ENCODE data around the gene PLRG1. TPM values are rescaled to one million over a fixed set of nuclear protein-coding genes. Genes with fewer than 3 reads are reported as not detected.

PLRG1 gene
- total RNA-seq, 1 donor from 2014 or later, result 81.3 TPM

DNA sequence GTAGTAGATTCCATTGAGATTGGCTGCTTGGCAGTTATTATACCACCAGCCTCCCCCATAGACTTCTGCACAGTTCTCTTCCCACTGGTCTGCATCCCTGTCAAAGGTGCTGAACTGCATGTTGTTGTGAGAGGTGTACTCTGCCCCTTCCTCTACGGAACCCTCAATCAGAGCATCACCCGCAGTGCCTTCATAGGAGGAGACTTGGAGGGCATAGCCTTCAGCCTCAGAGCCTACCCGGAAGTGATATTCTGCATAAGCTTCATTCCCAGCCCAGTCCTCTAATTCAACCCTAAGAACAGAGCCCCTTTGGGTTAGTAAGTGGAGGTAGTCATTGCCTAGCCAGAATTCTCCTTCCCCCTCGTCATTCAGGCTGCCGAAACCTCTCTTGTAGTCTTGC lies 34.1 kb upstream of the PLRG1 start:
- no peak for DNase-seq (ENCODE audit: low read depth)
- no peak overlapping the region for H2AFZ ChIP-seq (ENCODE audit: low read depth, low read length)
- H3K27ac Mint-ChIP-seq (ENCODE audit: unreplicated experiment), result no peak overlapping the region
- H3K27me3 ChIP-seq (ENCODE audit: insufficient read depth, low read length), result no peaks in the 10 kb centered on the region
- H3K4me2 ChIP-seq (ENCODE audit: low read length), result no peak overlapping the region
- no peak overlapping the region for H3K4me3 ChIP-seq (ENCODE audit: insufficient read depth, low read depth, low read length)
- no peaks in the 10 kb centered on the region for H3K27me3 Mint-ChIP-seq (ENCODE audit: low read depth, unreplicated experiment)
- H3K79me2 ChIP-seq (ENCODE audit: insufficient read depth, low read length), result no peaks in the 10 kb centered on the region
- FAIRE-seq, result no peak
- H3K27ac ChIP-seq (ENCODE audit: low read depth, low read length), result no peak overlapping the region
- no peaks in the 10 kb centered on the region for H3K4me1 ChIP-seq (ENCODE audit: insufficient read depth, low read length)
- no peaks in the 10 kb centered on the region for H3K36me3 Mint-ChIP-seq (ENCODE audit: low read depth, unreplicated experiment)
- no peaks in the 10 kb centered on the region for H3K9me3 Mint-ChIP-seq (ENCODE audit: unreplicated experiment)
- no peaks in the 10 kb centered on the region for H3K4me1 Mint-ChIP-seq (ENCODE audit: low read depth, unreplicated experiment)
- H3K4me3 Mint-ChIP-seq (ENCODE audit: unreplicated experiment), result no peak overlapping the region
- no peak overlapping the region for H3K9ac ChIP-seq (ENCODE audit: low read length)
- H3K36me3 ChIP-seq (ENCODE audit: insufficient read depth, low read length), result no peaks in the 10 kb centered on the region
- no peaks in the 10 kb centered on the region for H4K20me1 ChIP-seq (ENCODE audit: insufficient read depth, low read length)
- no peak for TF ChIP-seq EZH2 (IDR thresholded peaks at IDR 0.05; ENCODE audit: insufficient read depth, low read length)
- TF ChIP-seq, protein P1, sequence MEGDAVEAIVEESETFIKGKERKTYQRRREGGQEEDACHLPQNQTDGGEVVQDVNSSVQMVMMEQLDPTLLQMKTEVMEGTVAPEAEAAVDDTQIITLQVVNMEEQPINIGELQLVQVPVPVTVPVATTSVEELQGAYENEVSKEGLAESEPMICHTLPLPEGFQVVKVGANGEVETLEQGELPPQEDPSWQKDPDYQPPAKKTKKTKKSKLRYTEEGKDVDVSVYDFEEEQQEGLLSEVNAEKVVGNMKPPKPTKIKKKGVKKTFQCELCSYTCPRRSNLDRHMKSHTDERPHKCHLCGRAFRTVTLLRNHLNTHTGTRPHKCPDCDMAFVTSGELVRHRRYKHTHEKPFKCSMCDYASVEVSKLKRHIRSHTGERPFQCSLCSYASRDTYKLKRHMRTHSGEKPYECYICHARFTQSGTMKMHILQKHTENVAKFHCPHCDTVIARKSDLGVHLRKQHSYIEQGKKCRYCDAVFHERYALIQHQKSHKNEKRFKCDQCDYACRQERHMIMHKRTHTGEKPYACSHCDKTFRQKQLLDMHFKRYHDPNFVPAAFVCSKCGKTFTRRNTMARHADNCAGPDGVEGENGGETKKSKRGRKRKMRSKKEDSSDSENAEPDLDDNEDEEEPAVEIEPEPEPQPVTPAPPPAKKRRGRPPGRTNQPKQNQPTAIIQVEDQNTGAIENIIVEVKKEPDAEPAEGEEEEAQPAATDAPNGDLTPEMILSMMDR (IDR thresholded peaks at IDR 0.05; ENCODE audit: insufficient read depth, low read depth, low read length), result no peak
- no peaks in the 10 kb centered on the region for H3K9me3 ChIP-seq (ENCODE audit: insufficient read depth, low read depth, low read length)

DNA sequence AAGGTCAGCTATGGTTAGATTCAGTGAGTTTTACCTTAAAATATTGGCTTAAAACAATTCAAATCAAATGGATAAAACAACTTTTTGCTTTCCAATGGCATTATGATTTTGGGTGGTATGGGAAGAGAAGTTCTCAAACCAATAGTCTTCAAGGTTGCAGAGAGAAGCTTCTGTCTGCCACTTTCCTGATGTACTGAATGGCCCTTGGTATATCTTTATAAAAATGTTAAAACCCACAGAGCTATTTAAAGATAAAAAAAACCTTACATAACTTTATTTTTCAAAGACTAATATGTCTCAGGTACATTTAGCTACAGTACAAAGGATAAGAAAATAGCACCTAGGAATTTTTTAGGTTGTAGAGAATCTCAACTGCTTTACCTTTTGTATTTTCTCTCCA lies 33.5 kb upstream of the PLRG1 start:
- H3K4me1 ChIP-seq (ENCODE audit: insufficient read depth, low read length), result no peaks in the 10 kb centered on the region

DNA sequence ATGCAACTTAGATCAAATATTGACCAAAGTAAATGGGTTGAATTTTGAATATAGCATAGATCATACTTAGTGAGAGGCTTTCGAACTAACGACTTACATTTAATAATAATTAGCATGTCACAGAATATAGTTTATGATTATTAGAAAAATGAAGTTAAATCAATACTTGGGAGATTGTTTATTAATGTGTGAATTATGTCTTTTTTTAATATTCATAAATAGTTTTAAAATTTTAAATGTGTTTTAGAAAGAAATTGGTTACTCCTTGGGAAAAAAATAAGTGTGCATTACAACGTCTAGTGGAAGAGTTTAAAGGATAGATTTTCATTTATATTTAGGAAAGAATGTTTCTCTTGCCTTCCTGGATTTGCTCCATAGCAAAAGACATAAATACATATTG lies 33.0 kb upstream of the PLRG1 start:
- Mint-ChIP-seq H3K27ac (ENCODE audit: unreplicated experiment) (no peak overlapping the region), H3K4me3 (ENCODE audit: unreplicated experiment) (no peak overlapping the region), H3K4me1 (ENCODE audit: low read depth, unreplicated experiment) (no peaks in the 10 kb centered on the region), H3K36me3 (ENCODE audit: low read depth, unreplicated experiment) (no peaks in the 10 kb centered on the region), H3K27me3 (ENCODE audit: low read depth, unreplicated experiment) (no peaks in the 10 kb centered on the region), H3K9me3 (ENCODE audit: unreplicated experiment) (no peaks in the 10 kb centered on the region)
- Histone ChIP-seq H3K4me3 (ENCODE audit: insufficient read depth, low read depth, low read length) (no peak overlapping the region), H3K36me3 (ENCODE audit: insufficient read depth, low read length) (no peaks in the 10 kb centered on the region), H3K4me2 (ENCODE audit: low read length) (no peak overlapping the region), H4K20me1 (ENCODE audit: insufficient read depth, low read length) (no peaks in the 10 kb centered on the region), H3K27ac (ENCODE audit: low read depth, low read length) (no peak overlapping the region), H3K9me3 (ENCODE audit: insufficient read depth, low read depth, low read length) (no peaks in the 10 kb centered on the region), H3K79me2 (ENCODE audit: insufficient read depth, low read length) (no peaks in the 10 kb centered on the region), H3K4me1 (ENCODE audit: insufficient read depth, low read length) (no peaks in the 10 kb centered on the region), H3K27me3 (ENCODE audit: insufficient read depth, low read length) (no peaks in the 10 kb centered on the region), H3K9ac (ENCODE audit: low read length) (no peak overlapping the region), H2AFZ (ENCODE audit: low read depth, low read length) (no peak overlapping the region)
- DNase-seq (ENCODE audit: low read depth) (no peak), FAIRE-seq (no peak)
- TF ChIP-seq, protein P1 (IDR thresholded peaks at IDR 0.05; ENCODE audit: insufficient read depth, low read depth, low read length), result no peak

More for the DNA sequence above, 33.5 kb upstream of the PLRG1 start:
- DNase-seq (ENCODE audit: low read depth) (no peak), FAIRE-seq (no peak)
- Mint-ChIP-seq H3K36me3 (ENCODE audit: low read depth, unreplicated experiment) (no peaks in the 10 kb centered on the region), H3K9me3 (ENCODE audit: unreplicated experiment) (no peaks in the 10 kb centered on the region), H3K27ac (ENCODE audit: unreplicated experiment) (no peak overlapping the region), H3K4me1 (ENCODE audit: low read depth, unreplicated experiment) (no peaks in the 10 kb centered on the region), H3K4me3 (ENCODE audit: unreplicated experiment) (no peak overlapping the region), H3K27me3 (ENCODE audit: low read depth, unreplicated experiment) (no peaks in the 10 kb centered on the region)
- Histone ChIP-seq H3K9ac (ENCODE audit: low read length) (no peak overlapping the region), H3K27ac (ENCODE audit: low read depth, low read length) (no peak overlapping the region), H3K79me2 (ENCODE audit: insufficient read depth, low read length) (no peaks in the 10 kb centered on the region), H3K36me3 (ENCODE audit: insufficient read depth, low read length) (no peaks in the 10 kb centered on the region), H3K4me3 (ENCODE audit: insufficient read depth, low read depth, low read length) (no peak overlapping the region), H2AFZ (ENCODE audit: low read depth, low read length) (no peak overlapping the region), H4K20me1 (ENCODE audit: insufficient read depth, low read length) (no peaks in the 10 kb centered on the region), H3K4me2 (ENCODE audit: low read length) (no peak overlapping the region), H3K27me3 (ENCODE audit: insufficient read depth, low read length) (no peaks in the 10 kb centered on the region), H3K9me3 (ENCODE audit: insufficient read depth, low read depth, low read length) (no peaks in the 10 kb centered on the region)
- no peak for TF ChIP-seq EZH2 (IDR thresholded peaks at IDR 0.05; ENCODE audit: insufficient read depth, low read length)
- TF ChIP-seq, protein P1 (IDR thresholded peaks at IDR 0.05; ENCODE audit: insufficient read depth, low read depth, low read length), result no peak
